HG02763 (cell line): ENCODE measurements around the gene MTREX.

Experiments used
- ATAC-seq: cut with Tn5 transposase; IDR thresholded peaks from one replicate; pipeline ENCODE4 v1.9.1; 2021; ENCODE audit warnings: mild to moderate bottlenecking, moderate library complexity; ENCODE audit not compliant: unreplicated experiment

MTREX gene

DNA sequence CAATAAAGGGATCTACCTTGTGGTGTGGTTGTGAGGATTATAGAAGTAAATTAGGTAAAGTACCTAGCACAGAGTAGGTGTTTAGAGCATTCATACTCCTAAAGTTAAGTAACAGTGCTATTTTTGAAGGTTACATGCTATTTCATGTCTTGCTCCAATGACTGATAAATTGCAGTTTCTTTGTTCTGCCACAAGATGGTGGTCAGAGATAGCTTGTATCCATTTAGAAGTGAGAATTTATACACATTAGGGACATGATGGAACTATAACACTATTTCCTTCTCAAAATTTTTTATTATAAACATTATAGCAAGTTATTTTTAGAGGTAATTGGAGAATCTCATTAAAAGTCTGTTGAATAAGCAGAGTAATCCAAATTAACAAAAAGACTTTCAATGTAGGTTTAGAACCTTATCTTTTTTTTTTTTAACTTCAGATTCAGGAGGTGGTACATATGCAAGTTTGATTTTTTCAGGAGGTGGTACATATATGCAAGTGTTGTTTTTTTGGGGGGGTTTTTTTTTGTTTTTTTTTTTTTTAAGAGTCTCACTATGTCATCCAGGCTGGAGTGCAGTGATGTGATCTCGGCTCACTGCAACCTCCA, 17.1 kb downstream of the MTREX start:
- peak; percentile 42 for ATAC-seq

DNA sequence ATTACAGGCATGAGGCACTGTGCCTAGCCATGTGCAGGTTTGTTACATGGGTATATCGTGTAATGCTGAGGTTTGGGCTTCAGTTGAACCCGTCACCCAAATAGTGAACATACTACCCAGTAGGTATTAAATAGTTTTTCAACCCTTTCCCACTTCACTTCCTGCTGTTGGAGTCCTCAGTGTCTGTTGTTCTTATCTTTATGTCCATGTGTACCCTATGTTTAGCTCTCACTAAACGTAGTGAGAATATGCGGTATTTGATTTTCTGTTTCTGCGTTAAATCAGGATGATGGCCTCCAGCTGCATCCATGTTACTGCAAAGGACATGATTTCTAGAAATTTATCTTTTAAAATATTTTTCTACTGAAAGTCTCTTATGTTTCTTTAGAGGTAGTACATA, 17.8 kb downstream of the MTREX start:
- no peak for ATAC-seq

DNA sequence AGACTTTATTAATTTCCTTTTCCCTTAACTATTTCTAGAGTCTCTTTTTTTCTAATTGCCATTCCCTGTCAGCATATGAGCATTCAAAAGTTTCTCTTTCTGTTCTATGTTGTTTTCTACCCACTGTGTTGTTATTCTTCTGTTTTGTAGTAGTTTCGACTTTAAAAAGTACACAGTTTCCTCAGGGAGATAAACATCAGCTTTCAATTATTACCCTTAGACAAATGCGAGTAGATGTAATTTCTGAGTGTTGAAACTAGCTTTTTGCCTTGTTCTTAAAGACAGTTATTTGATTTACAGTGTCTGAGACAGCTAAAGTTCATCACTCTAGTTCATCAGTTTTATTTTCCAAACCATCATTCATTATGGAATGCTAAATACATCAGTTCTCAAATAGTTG, 19.5 kb downstream of the MTREX start:
- ATAC-seq = no peak

DNA sequence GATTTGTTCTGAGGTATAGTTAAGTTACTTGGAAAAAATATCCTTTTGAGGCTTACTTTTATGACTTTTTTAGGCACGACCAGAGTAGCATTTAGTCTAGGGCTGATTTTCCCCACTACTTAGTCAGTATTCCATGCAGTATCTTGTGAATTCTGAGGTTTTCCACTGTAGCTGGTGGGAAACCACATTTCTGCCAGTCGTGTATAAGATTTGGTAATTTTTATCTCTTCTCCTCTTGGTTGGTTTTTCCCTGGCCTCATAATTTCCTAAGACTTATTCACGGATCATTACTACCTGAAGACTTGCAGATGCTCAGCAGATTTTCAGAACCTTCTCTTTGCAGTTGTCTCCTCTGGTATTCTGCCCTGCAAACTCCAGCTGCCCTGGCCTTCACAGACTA, 23.5 kb downstream of the MTREX start:
- no peak for ATAC-seq

DNA sequence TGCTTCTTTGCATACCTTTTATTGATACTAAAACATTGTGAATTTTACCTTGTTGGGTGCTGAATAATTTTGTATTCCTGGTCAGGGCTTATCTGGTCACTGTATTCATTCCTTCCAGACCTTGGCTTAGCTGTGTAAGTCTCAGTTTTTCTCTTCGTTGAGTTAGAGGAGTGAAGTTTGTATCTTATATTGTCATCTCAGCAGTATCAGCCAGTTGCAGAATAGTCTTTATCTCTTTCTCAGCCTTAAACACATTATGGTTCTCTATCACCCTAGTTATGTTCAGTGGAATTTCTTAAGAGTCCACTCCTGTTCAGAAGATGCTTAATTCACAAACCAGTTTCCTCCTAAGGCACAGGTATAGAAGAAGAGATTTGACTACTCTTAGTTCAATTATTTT, 25.2 kb downstream of the MTREX start:
- ATAC-seq = no peak

DNA sequence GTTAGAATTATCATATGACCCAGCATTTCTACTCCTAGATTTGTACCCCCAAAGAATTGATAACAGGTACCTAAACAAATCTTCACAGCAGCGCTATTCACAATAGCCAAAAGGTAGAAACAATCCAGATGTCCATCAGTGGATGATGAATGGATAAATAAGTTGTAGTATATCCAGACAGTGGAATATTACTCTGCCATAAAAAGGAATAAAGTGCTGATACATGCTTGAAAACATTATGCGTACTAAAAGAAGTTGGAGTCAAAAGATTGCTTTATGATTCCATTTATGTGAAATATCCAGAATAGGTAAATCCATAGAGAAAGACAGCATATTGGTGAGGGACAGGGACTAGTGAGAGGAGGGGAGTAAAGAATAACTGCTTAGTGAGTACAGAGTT, 26.0 kb downstream of the MTREX start:
- no peak for ATAC-seq

DNA sequence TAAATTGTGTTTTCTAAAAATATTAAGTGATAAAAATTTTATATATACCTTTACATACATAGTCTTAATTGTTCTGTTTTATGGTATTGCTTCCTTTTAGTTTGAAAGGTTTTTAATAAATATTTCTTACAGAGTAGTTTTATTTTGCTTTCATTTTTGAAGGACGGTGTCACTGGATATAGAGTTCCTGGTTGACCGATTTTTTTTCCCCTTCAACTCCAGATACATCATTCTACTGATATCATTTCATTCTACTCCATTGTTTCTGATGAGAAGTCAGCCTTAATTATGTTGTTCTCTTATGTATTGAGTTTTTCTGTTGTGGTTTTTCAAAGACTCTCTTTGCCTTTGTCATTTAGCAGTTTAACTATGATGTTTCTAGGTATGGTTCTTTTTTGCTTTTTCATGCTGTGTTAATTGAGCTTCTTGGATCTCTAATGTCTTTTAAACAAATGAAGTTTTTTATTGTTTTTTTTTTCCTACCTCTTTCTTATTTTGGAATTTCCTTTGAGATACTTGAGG, 30.4 kb downstream of the MTREX start:
- ATAC-seq = no peak

DNA sequence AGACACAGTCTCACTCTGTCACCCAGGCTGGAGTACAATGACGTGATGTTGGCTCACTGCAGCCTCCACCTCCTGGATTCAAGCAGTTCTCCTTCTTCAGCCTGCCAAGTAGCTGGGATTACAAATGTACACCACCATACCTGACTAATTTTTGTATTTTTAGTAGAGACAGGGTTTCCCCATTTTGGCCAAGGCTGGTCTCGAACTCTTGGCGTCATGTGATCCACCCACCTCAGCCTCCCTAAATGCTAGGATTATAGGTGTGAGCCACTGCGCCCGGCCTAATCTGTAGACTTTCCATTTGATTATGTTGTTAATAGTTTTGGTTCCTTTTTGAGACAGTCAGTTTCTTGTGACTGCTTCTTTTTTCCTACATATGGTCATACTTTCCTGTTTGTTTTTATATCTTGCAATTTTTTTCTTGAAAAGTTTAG, 31.0 kb downstream of the MTREX start:
- ATAC-seq = peak; percentile 54

DNA sequence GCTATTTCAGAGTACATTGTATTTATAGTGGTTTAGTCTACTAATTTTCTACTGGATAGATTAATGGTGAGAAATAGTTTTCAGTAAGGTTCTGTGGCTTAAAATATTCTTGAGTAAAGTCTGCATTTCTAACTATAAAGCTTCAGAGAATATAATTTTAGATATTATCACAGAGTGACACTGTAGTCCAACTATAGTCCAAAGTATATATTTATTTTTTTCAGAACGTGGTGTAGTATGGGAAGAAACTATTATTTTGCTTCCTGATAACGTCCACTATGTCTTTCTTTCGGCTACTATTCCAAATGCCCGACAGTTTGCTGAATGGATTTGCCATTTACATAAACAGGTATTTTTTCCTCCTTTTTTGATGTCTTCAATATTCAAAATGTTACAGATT, 35.3 kb downstream of the MTREX start:
- ATAC-seq = no peak

DNA sequence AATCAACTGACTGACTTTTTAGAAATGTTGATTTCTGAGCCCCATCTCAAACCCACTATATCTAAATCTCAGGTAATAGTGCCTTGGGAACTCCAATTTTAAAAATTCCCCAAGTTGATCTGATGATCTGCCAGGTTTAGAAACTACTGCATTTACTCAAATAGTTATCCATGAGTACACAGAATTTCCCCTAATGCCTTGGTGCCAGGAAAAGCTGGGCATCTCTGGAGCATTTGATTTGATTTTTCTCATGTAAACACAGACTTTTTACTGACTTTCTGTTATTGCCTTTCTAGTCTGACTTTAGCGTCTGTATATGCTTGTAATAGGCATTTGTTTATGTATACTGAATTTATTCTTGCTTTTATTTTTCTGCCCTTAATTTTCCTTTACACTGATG, 35.8 kb downstream of the MTREX start:
- no peak for ATAC-seq

DNA sequence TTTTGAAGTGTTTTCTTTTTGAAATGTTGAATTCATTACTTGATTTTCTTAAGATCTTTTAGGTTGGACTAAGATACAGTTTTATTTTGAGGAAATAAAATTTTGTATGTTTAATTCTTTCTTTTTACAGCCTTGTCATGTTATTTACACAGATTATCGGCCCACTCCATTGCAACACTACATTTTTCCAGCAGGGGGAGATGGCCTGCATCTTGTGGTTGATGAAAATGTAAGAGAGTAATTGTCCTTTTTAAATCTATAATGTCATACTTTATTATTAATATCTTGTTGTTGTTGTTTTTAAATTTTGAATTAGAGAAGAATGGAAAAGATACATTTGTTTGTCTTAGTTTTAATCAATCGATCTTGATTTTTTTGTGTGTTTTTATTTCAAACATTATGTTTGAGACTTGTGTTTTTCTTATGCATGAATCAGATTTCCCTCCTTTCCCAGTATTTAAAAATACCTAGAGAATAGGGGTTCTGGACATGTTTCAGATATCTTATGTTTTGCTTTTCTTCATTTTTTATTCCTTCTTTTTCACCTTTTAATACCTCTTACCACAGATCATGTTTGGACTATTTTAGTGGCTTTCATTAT, 36.7 kb downstream of the MTREX start:
- ATAC-seq = no peak

DNA sequence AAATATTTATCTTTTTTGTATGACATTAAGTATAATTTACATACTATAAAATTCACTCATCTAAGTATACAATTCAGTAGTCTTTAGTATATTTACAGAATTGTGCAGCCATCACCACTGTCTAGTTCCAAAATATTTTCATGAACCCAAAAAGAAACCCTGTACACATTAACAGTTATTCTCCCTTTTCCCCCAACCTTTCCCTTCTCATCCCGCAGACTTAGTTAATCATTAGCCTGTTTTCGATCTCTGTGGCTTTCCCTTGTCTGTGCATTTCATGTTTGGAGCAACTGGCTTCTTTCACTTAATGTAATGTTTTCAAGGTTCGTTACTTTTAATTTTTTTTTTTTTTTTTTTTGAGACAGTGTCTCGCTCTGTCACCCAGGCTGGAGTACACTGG, 37.5 kb downstream of the MTREX start:
- no peak for ATAC-seq

DNA sequence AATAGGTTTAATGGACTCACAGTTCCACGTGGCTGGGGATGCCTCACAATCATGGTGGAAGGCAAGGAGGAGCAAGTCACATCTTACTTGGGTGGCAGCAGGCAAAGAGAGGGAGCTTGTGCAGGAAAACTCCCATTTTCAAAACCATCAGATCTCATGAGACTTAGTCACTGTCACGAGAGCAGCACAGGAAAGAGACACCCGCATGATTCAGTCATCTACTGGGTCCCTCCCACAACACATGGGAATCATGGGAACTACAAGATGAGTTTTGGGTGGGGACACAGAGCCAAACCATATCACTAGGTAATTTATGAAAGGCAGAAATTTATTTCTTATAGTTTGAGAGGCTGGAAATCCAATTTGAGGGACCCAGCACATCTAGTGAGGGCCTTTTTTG, 40.0 kb downstream of the MTREX start:
- ATAC-seq = no peak

DNA sequence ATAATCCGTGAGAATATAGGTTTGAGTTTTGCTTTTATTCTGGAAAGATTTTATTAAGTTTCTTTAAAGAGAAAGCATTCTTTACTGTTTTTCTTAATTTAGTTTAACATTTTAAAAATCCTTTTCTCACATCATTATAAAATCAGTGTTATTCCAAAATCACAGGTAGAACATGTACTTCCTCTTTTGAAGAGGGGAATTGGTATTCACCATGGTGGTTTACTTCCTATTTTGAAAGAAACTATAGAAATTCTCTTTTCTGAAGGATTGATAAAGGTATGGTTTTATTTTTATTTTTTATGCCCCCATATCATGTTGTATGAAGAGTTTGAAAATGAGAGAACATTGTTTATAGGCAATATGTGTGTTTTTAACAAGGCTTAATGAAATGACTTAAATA, 43.0 kb downstream of the MTREX start:
- ATAC-seq = no peak

DNA sequence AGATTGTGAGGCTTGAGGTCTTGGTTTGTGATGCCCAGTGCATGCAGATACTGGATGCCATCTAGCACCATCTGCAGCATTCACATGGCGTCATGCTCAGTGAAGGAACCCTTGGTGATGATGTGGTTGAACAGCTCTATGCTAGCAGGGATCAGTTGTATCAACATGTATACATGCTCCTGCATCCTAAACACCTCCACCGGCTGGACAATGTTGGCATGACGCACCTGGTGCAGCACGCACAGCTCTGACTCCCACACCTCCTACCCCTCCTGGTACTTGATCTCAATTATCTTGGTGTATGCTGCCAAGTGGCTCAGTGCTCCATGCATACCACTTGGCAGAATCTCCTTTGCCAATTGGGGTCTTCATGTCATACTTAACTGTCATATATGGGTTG, 49.1 kb downstream of the MTREX start:
- no peak for ATAC-seq

DNA sequence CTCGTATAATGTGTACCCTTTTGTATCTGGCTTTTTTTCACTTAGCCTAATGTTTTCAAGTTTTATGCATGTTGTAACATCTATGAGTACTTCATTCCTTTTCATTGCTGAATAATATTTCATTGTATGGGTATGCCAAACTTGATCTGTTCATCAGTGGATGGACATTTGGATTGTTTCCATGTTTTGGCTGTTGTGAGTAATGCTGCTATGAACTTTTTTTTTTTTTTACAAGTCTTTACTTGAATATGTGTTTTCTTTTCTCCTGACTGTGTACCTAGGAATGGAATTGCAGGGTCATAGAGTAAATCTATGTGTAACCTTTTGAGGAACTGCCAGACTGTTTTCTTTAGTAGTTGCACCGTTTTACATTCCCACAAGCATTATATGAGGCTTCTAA, 52.4 kb downstream of the MTREX start:
- no peak for ATAC-seq

DNA sequence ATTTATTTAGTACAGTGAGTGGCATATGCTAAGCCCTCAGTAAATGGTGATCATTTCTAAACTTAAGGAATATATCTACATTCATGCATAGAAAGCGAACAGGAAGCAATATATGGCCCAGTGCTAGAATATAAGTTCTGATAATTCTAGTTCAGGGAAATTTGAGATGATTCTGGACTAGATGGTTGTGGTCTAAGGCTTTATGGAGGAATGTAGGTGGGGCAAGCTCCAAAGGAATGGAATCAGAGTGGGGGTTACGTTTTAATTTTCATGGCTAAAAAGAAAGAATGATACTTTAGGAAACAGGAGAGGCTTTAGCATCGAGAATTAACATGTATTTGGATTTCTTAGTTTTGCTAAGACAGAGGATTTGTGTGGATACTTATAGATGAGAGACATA, 56.1 kb downstream of the MTREX start:
- ATAC-seq = no peak

DNA sequence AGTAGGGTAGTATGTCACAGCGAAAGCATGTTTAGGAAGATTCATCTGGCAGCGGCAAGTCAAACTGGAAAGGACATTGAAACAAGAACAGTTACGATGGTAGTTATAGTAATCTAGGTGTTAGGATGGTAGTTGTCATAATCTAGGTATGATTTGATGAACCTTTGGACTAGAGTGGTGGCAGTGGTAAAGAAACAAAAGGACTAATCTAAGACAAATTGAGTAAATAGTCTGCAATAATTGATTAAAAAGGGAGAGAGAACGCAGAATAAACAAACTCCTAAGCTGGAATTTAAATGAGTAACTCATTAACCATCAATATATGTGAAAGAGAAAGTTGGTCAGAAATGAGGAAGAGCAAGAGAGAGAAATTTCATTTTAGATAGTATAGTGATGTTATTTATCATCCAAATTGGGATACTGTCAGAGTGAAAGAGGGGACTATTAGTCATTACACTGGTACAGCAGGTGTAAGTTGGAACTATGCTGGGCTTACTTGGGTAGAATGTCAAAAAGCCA, 56.8 kb downstream of the MTREX start:
- peak; percentile 83 for ATAC-seq

DNA sequence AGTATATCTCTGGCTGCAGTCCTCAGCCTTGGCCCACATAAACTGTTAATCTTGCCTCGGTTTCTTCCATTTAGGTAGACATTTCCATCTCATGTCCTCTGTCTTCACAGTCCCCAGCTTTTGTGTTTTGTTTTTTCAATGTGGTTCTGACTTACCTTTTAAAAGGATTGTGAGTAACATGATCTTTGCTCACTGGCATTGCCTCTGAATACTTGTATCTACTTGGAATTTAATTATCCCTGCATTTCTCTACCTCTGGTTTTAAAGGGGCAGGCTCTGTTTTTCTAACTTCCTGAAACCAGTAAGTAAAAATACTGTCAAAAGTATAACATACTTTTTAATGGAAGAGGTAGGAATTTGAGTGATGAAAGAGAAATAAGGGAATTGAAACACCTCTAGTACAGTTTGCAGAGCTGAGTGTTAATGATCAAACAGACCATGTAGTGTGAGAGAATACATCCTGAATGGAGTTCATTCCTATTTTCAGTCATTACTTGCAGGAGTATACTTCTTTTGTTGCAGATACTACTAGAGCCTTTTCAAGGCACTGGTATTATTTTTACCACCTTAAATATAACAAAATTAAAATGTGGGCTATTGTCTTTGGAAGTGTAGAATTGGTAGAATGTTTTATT, 62.6 kb downstream of the MTREX start:
- ATAC-seq = no peak

DNA sequence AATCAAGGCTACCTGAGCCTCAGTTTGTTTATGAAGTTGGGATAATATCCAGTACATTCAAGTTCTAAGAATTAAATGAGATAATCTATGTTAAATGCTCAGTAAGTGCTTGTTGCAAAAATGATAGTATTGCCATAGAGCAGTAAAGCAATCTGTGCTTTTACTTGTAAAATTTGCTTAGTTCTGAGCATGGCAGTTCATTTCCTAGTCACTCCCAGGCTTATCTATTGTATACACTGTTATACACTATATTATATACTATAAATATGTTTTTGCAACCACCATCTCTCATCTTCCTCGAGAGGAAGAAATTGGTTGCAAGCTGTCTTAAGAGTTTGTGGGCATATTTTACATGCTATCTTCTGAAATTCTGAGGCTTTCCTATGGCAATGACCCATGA, 63.4 kb downstream of the MTREX start:
- no peak for ATAC-seq

DNA sequence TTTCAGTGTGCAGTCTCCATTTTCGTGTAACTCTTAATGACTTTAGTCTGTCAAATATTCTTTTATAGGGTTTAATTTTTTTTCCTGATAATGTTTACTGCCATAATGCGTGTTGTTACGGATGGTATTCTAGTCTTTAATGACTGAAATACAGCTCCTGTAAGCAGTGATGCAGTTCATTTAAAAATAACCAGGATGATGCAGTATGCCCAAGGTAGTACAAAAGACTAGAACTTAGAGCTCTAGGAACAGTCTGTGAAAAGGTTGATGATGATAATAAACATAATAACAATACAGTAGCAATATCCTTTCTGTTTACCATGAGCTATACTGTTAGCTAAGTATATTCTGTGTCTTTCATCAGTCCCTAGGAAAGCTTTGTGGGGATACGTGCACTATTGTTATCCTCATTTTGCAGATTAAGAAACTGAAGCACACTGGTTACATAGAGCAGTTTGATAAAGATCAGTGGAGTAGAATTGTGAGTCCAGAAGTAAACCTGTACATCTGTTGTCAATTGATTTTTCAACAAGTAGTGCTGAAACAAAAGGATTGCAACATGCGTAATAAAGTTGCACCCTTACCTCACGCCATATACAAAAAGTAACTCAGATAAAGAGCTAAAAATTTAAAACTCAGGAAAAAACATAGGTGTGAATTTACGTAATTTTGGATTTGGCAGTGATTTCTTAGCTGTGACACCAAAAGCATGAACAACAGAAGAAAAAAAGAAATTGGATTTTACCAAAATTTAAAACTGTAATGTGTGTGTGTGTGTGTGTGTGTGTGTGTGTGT, 64.5 kb downstream of the MTREX start:
- ATAC-seq = no peak
